ENCODE results near the gene ZMYM4.

- no peak for TF ChIP-seq CTCF (IDR thresholded peaks at IDR 0.05)
- TF ChIP-seq POLR2A (IDR thresholded peaks at IDR 0.05): no peak
Measured at GRCh38 chr1:35301674-35302392, 33.3 kb downstream of the ZMYM4 start.

All from upper lobe of left lung (tissue), 4 donors.